ENCODE data around the gene GPR183.
"Not testable (repeated sequence)": the region's sequence is repeated elsewhere in the genome, so short reads cannot be mapped to it uniquely, and the experiment has no call there.

The GPR183 gene

GRCh38 chr13:99254830-99255229 is 52.4 kb downstream of the GPR183 start:
- no peak for DNase-seq (ENCODE audit: low read depth)
- in situ Hi-C loops (cut with HindIII; ENCODE audit: low sequenced_read_pairs), result no loop called here
- TF ChIP-seq CTCF (IDR thresholded peaks at IDR 0.05; ENCODE audit: low read depth, low read length, missing control alignments), result no peak
- no peak overlapping the region for H3K4me3 ChIP-seq (ENCODE audit: low read depth, low read length)

GRCh38 chr13:99251921-99252320 is 55.3 kb downstream of the GPR183 start:
- no peak for DNase-seq (ENCODE audit: low read depth)
- in situ Hi-C loops (cut with HindIII; ENCODE audit: low sequenced_read_pairs), result no loop called here
- no peak overlapping the region for H3K4me3 ChIP-seq (ENCODE audit: low read depth, low read length)
- TF ChIP-seq CTCF (IDR thresholded peaks at IDR 0.05; ENCODE audit: low read depth, low read length, missing control alignments), result no peak

DNA sequence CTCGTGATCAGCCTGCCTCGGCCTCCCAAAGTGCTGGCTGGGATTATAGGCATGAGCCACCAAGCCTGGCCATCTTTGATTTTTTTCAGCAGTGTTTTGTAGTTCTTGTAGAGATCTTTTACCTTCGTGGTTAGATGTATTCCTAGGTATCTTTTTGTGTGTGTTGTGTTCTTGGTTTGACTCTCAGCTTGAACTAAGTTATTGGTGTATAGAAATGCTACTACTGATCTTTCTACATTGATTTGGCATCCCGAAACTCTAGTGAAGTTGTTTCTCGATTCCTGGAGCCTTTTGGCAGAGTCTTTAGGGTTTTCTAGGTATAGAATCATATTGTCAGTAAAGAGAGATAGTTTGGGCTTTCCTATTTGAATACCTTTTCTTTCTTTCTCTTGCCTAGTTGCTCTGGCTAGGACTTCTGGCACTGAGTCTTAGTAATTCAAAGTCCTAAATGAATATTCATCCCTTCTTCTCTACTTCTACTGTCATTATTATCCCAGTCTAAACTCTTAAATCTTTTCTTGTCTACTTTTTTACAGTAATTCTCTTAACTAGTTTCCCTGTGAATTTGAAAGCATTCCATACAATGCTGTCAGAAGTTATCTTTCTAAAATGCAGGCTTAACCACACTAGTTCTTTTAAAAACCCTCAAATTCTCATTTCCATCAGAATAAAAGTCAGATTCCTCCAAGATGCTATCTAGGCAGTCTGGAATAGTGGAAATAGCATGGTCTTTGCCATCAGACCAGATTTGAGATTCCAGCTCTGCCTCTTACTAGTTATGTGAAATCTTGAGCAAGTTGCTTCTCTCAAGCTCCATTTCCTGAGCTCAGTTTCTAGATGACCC is 56.0 kb downstream of the GPR183 start:
- in situ Hi-C loops (cut with HindIII; ENCODE audit: low sequenced_read_pairs), result no loop called here
- DNase-seq (ENCODE audit: low read depth), result no peak
- no peak for TF ChIP-seq CTCF (IDR thresholded peaks at IDR 0.05; ENCODE audit: low read depth, low read length, missing control alignments)
- no peak overlapping the region for H3K4me3 ChIP-seq (ENCODE audit: low read depth, low read length)

DNA sequence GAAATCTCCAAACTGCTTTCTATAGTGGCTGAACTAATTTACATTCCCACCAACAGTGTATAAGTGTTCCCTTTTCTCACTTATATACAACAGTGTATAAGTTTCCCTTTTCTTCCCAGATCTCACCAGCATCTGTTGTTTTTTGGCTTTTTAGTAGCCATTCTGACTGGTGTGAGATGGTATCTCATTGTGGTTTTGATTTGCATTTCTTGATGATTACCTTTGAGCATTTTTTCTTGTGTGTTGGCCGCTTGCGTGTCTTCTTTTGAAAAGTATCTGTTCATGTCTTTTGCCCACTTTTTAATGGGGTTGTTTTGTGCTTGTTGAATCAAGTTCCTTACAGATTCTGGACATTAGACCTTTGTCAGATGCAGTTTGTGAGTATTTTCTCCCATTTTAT is 57.6 kb downstream of the GPR183 start:
- H3K4me3 ChIP-seq (ENCODE audit: low read depth, low read length); DNase-seq (ENCODE audit: low read depth); in situ Hi-C loops (cut with HindIII; ENCODE audit: low sequenced_read_pairs): not testable (repeated sequence)

DNA sequence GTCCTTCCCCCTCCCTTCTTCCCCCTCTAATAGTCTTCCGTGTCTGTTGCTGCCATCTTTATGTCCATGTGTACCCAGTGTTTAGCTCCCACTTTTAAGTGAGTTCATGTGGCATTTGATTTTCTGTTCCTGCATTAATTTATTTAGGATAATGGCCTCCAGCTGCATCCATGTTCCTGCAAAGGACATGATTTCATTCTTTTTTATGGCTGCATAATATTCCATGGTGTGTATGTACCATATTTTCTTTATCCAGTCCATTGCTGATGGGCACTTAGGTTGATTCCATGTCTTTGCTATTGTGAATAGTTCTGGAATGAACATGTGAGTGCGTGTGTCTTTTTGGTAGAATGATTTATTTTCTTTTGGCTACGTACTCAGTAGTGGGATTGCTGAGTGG is 58.0 kb downstream of the GPR183 start:
- in situ Hi-C loops (cut with HindIII; ENCODE audit: low sequenced_read_pairs); DNase-seq (ENCODE audit: low read depth); H3K4me3 ChIP-seq (ENCODE audit: low read depth, low read length): not testable (repeated sequence)

GRCh38 chr13:99246100-99246499 is 61.1 kb downstream of the GPR183 start:
- in situ Hi-C loops (cut with HindIII; ENCODE audit: low sequenced_read_pairs), result no loop called here
- DNase-seq (ENCODE audit: low read depth), result no peak
- TF ChIP-seq CTCF (IDR thresholded peaks at IDR 0.05; ENCODE audit: low read depth, low read length, missing control alignments), result no peak
- H3K4me3 ChIP-seq (ENCODE audit: low read depth, low read length), result no peak overlapping the region
